ENCODE measurements around the gene TMEM134. TPM values are rescaled to one million over a fixed set of nuclear protein-coding genes. Genes with fewer than 3 reads are reported as not detected.

Gene TMEM134
- total RNA-seq, 1 donor: 18.6 TPM

- TF ChIP-seq CTCF (IDR thresholded peaks at IDR 0.05; ENCODE audit: insufficient read depth, low read depth, low read length): no peak
- peak overlapping the region; percentile 50 for H3K4me3 ChIP-seq (ENCODE audit: low read depth, low read length)
- peak; percentile 35 for DNase-seq (ENCODE audit: low read depth)
These were observed 5.2 kb downstream of the TMEM134 start for GRCh38 chr11:67463680-67464410.

GRCh38 chr11:67463186-67463585 lies 5.9 kb downstream of the TMEM134 start:
- no peak overlapping the region for H3K4me3 ChIP-seq (ENCODE audit: low read depth, low read length)
- TF ChIP-seq CTCF (IDR thresholded peaks at IDR 0.05; ENCODE audit: insufficient read depth, low read depth, low read length): no peak
- no peak for DNase-seq (ENCODE audit: low read depth)

GRCh38 chr11:67458266-67458665 lies 10.8 kb downstream of the TMEM134 start:
- H3K4me3 ChIP-seq (ENCODE audit: low read depth, low read length): no peak overlapping the region
- no peak for DNase-seq (ENCODE audit: low read depth)
- no peak for TF ChIP-seq CTCF (IDR thresholded peaks at IDR 0.05; ENCODE audit: insufficient read depth, low read depth, low read length)

GRCh38 chr11:67457453-67457852 lies 11.6 kb downstream of the TMEM134 start:
- no peak for DNase-seq (ENCODE audit: low read depth)

GRCh38 chr11:67456068-67456705 lies 12.9 kb downstream of the TMEM134 start:
- no peak overlapping the region for H3K4me3 ChIP-seq (ENCODE audit: low read depth, low read length)
- no peak for TF ChIP-seq CTCF (IDR thresholded peaks at IDR 0.05; ENCODE audit: insufficient read depth, low read depth, low read length)
- DNase-seq (ENCODE audit: low read depth): no peak

More at GRCh38 chr11:67457453-67457852, 11.6 kb downstream of the TMEM134 start:
- H3K4me3 ChIP-seq (ENCODE audit: low read depth, low read length): no peak overlapping the region
- no peak for TF ChIP-seq CTCF (IDR thresholded peaks at IDR 0.05; ENCODE audit: insufficient read depth, low read depth, low read length)

GRCh38 chr11:67455054-67455453 lies 14.0 kb downstream of the TMEM134 start, which contains the start of gene CABP4:
CABP4 (plus strand) TSS chr11:67455354; CDS start chr11:67455424, 70 bp downstream.
- no peak for DNase-seq (ENCODE audit: low read depth)
- TF ChIP-seq CTCF (IDR thresholded peaks at IDR 0.05; ENCODE audit: insufficient read depth, low read depth, low read length): no peak
- no peak within 1 kb of the TSS for H3K4me3 ChIP-seq (ENCODE audit: low read depth, low read length)

Data from fibroblast of villous mesenchyme (primary cell).